ENCODE measurements around the gene CACNA1B. TPM values are rescaled to one million over a fixed set of nuclear protein-coding genes. Genes with fewer than 3 reads are reported as not detected.

CACNA1B gene
- total and polyA plus RNA-seq, 2 of the 13 experiments (the other 11 are each of a cell fraction or from before 2014, with no cell fraction given), result under 0.01 to 0.04 TPM

GRCh38 chr9:137945581-137945980 lies 68.0 kb downstream of the CACNA1B start:
- H3K9ac ChIP-seq (ENCODE audit: insufficient read depth, low read depth, low read length), result no peak overlapping the region
- ATAC-seq, result no peak
- 25% methylated on average over 4 of the region's 4 CpGs for WGBS (ENCODE audit: low lambda C conversion rate)
- intact Hi-C loops (cut with micrococcal nuclease; ENCODE audit: unreplicated experiment) (no loop called here), in situ Hi-C loops (cut with HindIII; ENCODE audit: extremely low pct_ligation_motif_present, low pct_unique_long_range_greater_than_20kb) (no loop called here)
- POLR2A ChIA-PET, result no interaction called here
- TF ChIP-seq ZNF263 (CRISPR knock-in tag; IDR thresholded peaks at IDR 0.05), result no peak
- no peak for TF ChIP-seq KDM2A (CRISPR knock-in tag; IDR thresholded peaks at IDR 0.05; ENCODE audit: borderline replicate concordance, low read depth)
- no peak for TF ChIP-seq ZBTB38 (CRISPR knock-in tag; IDR thresholded peaks at IDR 0.05)
- peak; percentile 92 for TF ChIP-seq ZFP36 (IDR thresholded peaks at IDR 0.05; ENCODE audit: borderline replicate concordance, low read depth, low read length, partially characterized antibody)
- no peak for TF ChIP-seq ZNF354B (CRISPR knock-in tag; IDR thresholded peaks at IDR 0.05)
- TF ChIP-seq ZNF724P (CRISPR knock-in tag; IDR thresholded peaks at IDR 0.05; ENCODE audit: borderline replicate concordance), result peak; percentile 96
- TF ChIP-seq ZNF280D (CRISPR knock-in tag; IDR thresholded peaks at IDR 0.05), result peak; percentile 56; the same call in 1 of the 2 replicates
- TF ChIP-seq, protein P1, sequence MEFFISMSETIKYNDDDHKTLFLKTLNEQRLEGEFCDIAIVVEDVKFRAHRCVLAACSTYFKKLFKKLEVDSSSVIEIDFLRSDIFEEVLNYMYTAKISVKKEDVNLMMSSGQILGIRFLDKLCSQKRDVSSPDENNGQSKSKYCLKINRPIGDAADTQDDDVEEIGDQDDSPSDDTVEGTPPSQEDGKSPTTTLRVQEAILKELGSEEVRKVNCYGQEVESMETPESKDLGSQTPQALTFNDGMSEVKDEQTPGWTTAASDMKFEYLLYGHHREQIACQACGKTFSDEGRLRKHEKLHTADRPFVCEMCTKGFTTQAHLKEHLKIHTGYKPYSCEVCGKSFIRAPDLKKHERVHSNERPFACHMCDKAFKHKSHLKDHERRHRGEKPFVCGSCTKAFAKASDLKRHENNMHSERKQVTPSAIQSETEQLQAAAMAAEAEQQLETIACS (CRISPR knock-in tag; IDR thresholded peaks at IDR 0.05), result no peak
- no peak for FAIRE-seq
- BruUV-seq (replicated peaks), result no TSS peak
- 0 out of 5 replicates have a peak, but pooled peaks cover 0 to 5% of the 10 kb centered on the region in 2 experiments for H3K27me3 ChIP-seq (ENCODE audit: control insufficient read depth in 1 of 2, insufficient read depth in 2 of 2, low read length in 2 of 2)
- no peak overlapping the region for H3K4me3 ChIP-seq (replicated peaks in 1 of 3; ENCODE audit: insufficient read depth in 1 of 3, low read depth in 2 of 3, low read length in 3 of 3)
- H3K9me3 ChIP-seq (ENCODE audit: low read length), result peaks cover 61% of the 10 kb centered on the region
- no peak for DNase-seq (ENCODE audit: low spot score)
- no peak overlapping the region for H2AFZ ChIP-seq (ENCODE audit: low read length)
- H3K4me1 ChIP-seq (ENCODE audit: insufficient read depth, low read length), result no peaks in the 10 kb centered on the region
- CTCF ChIA-PET (ENCODE audit: low intra/inter-chr PET ratio, low total read pairs), result no interaction called here
- H3K36me3 ChIP-seq (replicated peaks in 1 of 2; ENCODE audit: control insufficient read depth in 1 of 2, insufficient read depth in 2 of 2, low read length in 2 of 2), result no peaks in the 10 kb centered on the region
- no peak overlapping the region for H3K27ac ChIP-seq (ENCODE audit: extremely low read length, insufficient read depth, low read length)
- H3K79me2 ChIP-seq (ENCODE audit: insufficient read depth, low read length), result no peaks in the 10 kb centered on the region
- H3K4me2 ChIP-seq (ENCODE audit: low read depth, low read length), result no peak overlapping the region
- H4K20me1 ChIP-seq (ENCODE audit: insufficient read depth, low read length), result no peaks in the 10 kb centered on the region

Data from HepG2 (cell line).